Hepatocyte (in vitro differentiated cells): ENCODE results near the gene ZC3H7A. TPM values are rescaled to one million over a fixed set of nuclear protein-coding genes. Genes with fewer than 3 reads are reported as not detected.
"Not testable (repeated sequence)": the region's sequence is repeated elsewhere in the genome, so short reads cannot be mapped to it uniquely, and the experiment has no call there.

Source experiments
- DNase-seq: peaks from one replicate; pipeline ENCODE4 v3.0.0-alpha.2; 2016; ENCODE audit warnings: low spot score
- H2AFZ ChIP-seq: fragments of 200-600 bp; sonication (generic); 2 replicates; pipeline ENCODE4 v1.6.0; 2016; ENCODE audit warnings: antibody characterized with exemption, mild to moderate bottlenecking
- H3K27ac ChIP-seq: fragments of 200-600 bp; sonication (generic); 2 replicates; pipeline ENCODE4 v1.5.1; 2016; ENCODE audit warnings: mild to moderate bottlenecking
- H3K27me3 ChIP-seq: fragments of 200-600 bp; sonication (generic); 2 replicates; pipeline ENCODE4 v1.6.1; 2016
- H3K36me3 ChIP-seq: fragments of 200-600 bp; sonication (generic); replicated peaks from 2 replicates; pipeline ENCODE4 v1.5.1; 2016; ENCODE audit warnings: low read depth; ENCODE audit not compliant: insufficient read depth
- H3K4me1 ChIP-seq: fragments of 200-600 bp; sonication (generic); 2 replicates; pipeline ENCODE4 v1.5.1; 2016; ENCODE audit warnings: mild to moderate bottlenecking, moderate library complexity; ENCODE audit not compliant: insufficient read depth
- H3K4me2 ChIP-seq: fragments of 200-600 bp; sonication (generic); 2 replicates; pipeline ENCODE4 v1.6.0; 2016
- H3K4me3 ChIP-seq: fragments of 200-600 bp; sonication (generic); 2 replicates; pipeline ENCODE4 v1.5.1; 2016; ENCODE audit warnings: mild to moderate bottlenecking
- H3K79me2 ChIP-seq: fragments of 200-600 bp; sonication (generic); 2 replicates; pipeline ENCODE4 v1.6.0; 2017; ENCODE audit warnings: mild to moderate bottlenecking
- H3K9me2 ChIP-seq: fragments of 200-600 bp; sonication (generic); replicated peaks from 2 replicates; pipeline ENCODE4 v1.6.0; 2017; ENCODE audit warnings: mild to moderate bottlenecking; ENCODE audit not compliant: insufficient read depth
- H3K9me3 ChIP-seq: fragments of 200-600 bp; sonication (generic); 2 replicates; pipeline ENCODE4 v1.5.1; 2016; ENCODE audit warnings: low read depth, mild to moderate bottlenecking
- H4K20me1 ChIP-seq: fragments of 200-600 bp; sonication (generic); 2 replicates; pipeline ENCODE4 v1.6.0; 2016; ENCODE audit warnings: mild to moderate bottlenecking; ENCODE audit not compliant: insufficient read depth, poor library complexity, severe bottlenecking
- EZH2 ChIP-seq: fragments of 200-600 bp; sonication (generic); IDR thresholded peaks from 2 replicates; pipeline ENCODE4 v1.6.1; 2016; ENCODE audit warnings: antibody characterized with exemption, mild to moderate bottlenecking, borderline replicate concordance
- EZH2phosphoT487 ChIP-seq: fragments of 200-600 bp; sonication (generic); IDR thresholded peaks from one replicate; pipeline ENCODE4 v1.6.1; 2018; ENCODE audit warnings: antibody characterized with exemption, mild to moderate bottlenecking, low read depth, moderate library complexity; ENCODE audit not compliant: unreplicated experiment, severe bottlenecking
- WGBS: methylation state at CpG from one replicate; pipeline ENCODE4 v1.1.6; 2016; ENCODE audit warnings: low lambda C conversion rate; ENCODE audit errors: missing lambda C conversion rate; 5-methylcytosine and 5-hydroxymethylcytosine counted together
- polyA plus RNA-seq: library from polyadenylated mRNA; unstranded; fragments of >200 nt; fragmentation: Nextera tagmentation; extraction: Ambion mirVana; gene quantifications from 2 replicates; pipeline ENCODE4 v1.2.1, GENCODE V29; 2016
- total RNA-seq: library from RNA; depleted of rRNA; stranded (reverse); fragments of >200 nt; gene quantifications from 2 replicates; pipeline ENCODE4 v1.2.3, GENCODE V29; 2014
- TF ChIP-seq, protein P1 (sequence below): fragments of 200-600 bp; sonication (generic); IDR thresholded peaks from 2 replicates; pipeline ENCODE4 v1.5.1; 2016; ENCODE audit warnings: antibody characterized with exemption, mild to moderate bottlenecking; ENCODE audit not compliant: poor library complexity

The ZC3H7A gene
- total and polyA plus RNA-seq, 2 experiments from 2014 or later = 34.9 to 40.3 TPM

DNA sequence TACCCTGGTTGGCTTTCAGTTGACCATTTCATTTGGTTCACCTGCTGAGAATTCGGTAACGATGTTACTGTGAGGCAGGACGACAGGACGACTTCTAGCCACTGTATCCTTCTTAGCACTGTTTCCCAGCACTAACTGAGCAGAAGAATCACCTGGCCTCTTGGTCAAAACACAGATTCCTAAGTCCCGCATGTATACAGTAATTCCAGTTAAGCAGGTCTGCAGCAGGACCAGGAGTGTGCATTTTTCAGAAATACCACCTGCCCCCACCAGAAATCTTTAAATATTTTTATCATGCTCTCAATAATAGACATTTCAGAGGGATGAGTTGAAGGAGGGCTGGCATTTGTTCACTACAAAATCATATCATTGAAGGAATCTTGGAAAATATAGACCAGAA, 31.6 kb upstream of the ZC3H7A start:
- Histone ChIP-seq H3K9me3 (no peaks in the 10 kb centered on the region), H4K20me1 (no peaks in the 10 kb centered on the region), H3K4me1 (peaks cover 3% of the 10 kb centered on the region), H3K27me3 (no peaks in the 10 kb centered on the region), H3K36me3 (no peaks in the 10 kb centered on the region), H2AFZ (no peak overlapping the region), H3K79me2 (no peaks in the 10 kb centered on the region), H3K27ac (no peak overlapping the region), H3K4me2 (no peak overlapping the region), H3K9me2 (no peaks in the 10 kb centered on the region), H3K4me3 (no peak overlapping the region)
- WGBS = 65% methylated on average over 5 of the region's 5 CpGs
- DNase-seq = no peak
- TF ChIP-seq EZH2phosphoT487 (no peak), EZH2 (no peak)
- TF ChIP-seq, protein P1, sequence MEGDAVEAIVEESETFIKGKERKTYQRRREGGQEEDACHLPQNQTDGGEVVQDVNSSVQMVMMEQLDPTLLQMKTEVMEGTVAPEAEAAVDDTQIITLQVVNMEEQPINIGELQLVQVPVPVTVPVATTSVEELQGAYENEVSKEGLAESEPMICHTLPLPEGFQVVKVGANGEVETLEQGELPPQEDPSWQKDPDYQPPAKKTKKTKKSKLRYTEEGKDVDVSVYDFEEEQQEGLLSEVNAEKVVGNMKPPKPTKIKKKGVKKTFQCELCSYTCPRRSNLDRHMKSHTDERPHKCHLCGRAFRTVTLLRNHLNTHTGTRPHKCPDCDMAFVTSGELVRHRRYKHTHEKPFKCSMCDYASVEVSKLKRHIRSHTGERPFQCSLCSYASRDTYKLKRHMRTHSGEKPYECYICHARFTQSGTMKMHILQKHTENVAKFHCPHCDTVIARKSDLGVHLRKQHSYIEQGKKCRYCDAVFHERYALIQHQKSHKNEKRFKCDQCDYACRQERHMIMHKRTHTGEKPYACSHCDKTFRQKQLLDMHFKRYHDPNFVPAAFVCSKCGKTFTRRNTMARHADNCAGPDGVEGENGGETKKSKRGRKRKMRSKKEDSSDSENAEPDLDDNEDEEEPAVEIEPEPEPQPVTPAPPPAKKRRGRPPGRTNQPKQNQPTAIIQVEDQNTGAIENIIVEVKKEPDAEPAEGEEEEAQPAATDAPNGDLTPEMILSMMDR = no peak

DNA sequence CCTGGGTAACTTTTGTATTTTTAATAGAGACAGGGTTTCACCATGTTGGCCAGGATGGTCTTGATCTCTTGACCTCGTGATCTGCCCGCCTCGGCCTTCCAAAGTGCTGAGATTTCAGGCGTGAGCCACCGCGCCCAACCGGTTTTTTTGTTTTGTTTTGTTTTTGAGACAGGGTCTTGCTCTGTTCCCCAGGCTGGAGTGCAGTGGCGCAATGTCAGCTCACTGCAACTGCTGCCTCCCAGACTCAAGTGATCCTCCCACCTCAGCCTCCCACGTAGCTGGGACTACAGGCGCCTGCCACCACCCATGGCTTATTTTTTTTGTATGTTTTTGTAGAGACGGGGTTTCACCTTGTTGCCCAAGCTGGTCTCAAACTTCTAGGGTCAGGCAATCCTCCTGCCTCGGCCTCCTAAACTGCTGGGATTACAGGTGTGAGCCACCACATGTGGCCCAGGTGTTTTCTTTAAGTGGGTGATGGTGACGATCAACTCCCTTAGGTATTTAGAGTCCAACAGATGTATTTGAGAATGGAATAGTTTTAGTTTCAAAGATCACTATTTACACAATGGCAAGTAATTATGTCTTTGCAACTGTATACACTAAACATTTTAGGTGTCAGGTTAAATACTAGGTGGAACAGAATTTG, 28.6 kb upstream of the ZC3H7A start:
- 94% methylated on average over 13 of the region's 13 CpGs for whole genome bisulfite sequencing
- not testable (repeated sequence) for H3K27ac ChIP-seq, H3K4me1 ChIP-seq, H3K9me3 ChIP-seq, H3K9me2 ChIP-seq, DNase-seq, H3K4me2 ChIP-seq, H2AFZ ChIP-seq, H3K4me3 ChIP-seq, H4K20me1 ChIP-seq, H3K27me3 ChIP-seq, H3K36me3 ChIP-seq, H3K79me2 ChIP-seq

DNA sequence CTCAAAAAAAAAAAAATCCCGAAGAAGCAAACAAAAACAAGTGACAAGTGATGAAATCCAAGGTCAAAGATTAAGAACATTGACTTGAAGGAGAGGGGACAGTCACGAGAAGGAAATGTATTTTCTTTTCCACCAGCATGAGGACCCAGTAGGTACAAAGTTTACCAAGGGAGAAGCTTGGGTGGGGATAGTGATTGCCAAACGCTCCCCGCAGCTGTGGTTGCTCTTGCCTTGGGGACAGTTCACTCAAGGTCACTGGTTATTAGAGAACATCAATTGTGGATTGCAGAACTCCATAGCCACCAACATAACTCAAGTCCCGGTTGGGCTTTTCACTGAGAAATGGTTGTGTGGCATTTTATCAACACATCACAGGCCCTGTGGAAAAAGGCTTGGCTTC, 27.3 kb upstream of the ZC3H7A start:
- Histone ChIP-seq H3K9me2 (no peaks in the 10 kb centered on the region), H3K4me2 (no peak overlapping the region), H2AFZ (no peak overlapping the region), H3K4me3 (no peak overlapping the region), H3K9me3 (no peaks in the 10 kb centered on the region), H4K20me1 (no peaks in the 10 kb centered on the region), H3K79me2 (no peaks in the 10 kb centered on the region), H3K27me3 (no peaks in the 10 kb centered on the region), H3K36me3 (no peaks in the 10 kb centered on the region), H3K4me1 (peaks cover 3% of the 10 kb centered on the region), H3K27ac (peak overlapping the region; percentile 40)
- TF ChIP-seq EZH2 = no peak
- TF ChIP-seq, protein P1 = no peak
- TF ChIP-seq EZH2phosphoT487 = no peak
- WGBS = 58% methylated on average over 5 of the region's 5 CpGs
- DNase-seq = peak; percentile 46

DNA sequence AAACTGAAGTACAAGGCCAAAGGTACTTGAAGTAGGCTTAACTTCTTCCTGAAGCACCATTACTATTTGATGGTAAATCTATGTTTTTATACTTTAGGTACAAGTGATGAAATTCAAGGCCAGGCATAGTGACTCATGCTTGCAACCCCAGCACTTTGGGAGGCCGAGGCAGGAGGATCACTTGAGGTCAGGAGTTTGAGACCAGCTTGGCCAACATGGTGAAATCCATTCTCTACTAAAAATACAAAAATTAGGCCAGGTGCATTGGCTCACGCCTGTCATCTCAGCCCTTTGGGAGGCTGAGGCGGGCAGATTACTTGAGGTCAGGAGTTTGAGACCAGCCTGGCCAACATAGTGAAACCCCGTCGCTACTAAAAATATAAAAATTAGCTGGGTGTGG, 26.6 kb upstream of the ZC3H7A start:
- not testable (repeated sequence) for H3K27ac ChIP-seq, H3K9me2 ChIP-seq, H3K4me3 ChIP-seq, H3K9me3 ChIP-seq, H3K36me3 ChIP-seq, DNase-seq, H3K79me2 ChIP-seq, H3K27me3 ChIP-seq, H3K4me1 ChIP-seq, H2AFZ ChIP-seq, H3K4me2 ChIP-seq, H4K20me1 ChIP-seq
- WGBS = 98% methylated on average over 5 of the region's 5 CpGs
